Activated CD8-positive, alpha-beta memory T cell treated with anti-CD3 and anti-CD28 coated beads, Interleukin-2, amount 50 U/mL, for 1 hour (primary cell): ENCODE data around the gene ANKRD45.
A peak's percentile ranks its signal among the peaks of the same experiment; 100 is the strongest.
"Not testable (repeated sequence)": the region's sequence is repeated elsewhere in the genome, so short reads cannot be mapped to it uniquely, and the experiment has no call there.

Experiments used
- DNase-seq: peaks from one replicate; pipeline ENCODE4 v3.0.0-alpha.2; 2020; ENCODE audit errors: extremely low read depth

ANKRD45 gene, protein sequence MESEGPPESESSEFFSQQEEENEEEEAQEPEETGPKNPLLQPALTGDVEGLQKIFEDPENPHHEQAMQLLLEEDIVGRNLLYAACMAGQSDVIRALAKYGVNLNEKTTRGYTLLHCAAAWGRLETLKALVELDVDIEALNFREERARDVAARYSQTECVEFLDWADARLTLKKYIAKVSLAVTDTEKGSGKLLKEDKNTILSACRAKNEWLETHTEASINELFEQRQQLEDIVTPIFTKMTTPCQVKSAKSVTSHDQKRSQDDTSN

DNA sequence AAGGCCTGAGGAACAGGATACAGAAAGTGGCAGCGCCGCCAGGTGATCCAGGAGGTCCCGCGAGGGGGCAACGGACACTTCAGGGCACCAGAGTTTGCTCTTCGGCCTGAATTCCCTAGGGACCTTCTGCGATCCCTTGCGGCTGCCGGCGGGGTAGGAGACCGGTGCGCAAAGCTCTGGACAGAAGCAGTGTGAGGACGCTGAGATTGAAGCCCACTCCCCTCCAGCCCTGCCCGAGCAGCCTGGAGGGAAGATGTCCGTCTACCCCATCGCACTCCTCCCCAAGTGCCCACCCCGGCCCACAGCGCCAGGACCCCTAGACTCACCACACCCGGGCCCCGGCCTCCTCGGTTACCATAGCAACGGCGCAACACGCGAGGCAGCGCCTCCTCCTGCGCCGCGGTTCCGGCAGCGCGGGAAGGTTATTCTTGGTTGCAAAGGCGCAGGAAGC, at the start of gene ANKRD45:
ANKRD45 (minus strand) TSS at position 361 of the 451 bp plus-strand sequence. CDS start 10,433 bp downstream, outside the sequence.
- no peak for DNase-seq

DNA sequence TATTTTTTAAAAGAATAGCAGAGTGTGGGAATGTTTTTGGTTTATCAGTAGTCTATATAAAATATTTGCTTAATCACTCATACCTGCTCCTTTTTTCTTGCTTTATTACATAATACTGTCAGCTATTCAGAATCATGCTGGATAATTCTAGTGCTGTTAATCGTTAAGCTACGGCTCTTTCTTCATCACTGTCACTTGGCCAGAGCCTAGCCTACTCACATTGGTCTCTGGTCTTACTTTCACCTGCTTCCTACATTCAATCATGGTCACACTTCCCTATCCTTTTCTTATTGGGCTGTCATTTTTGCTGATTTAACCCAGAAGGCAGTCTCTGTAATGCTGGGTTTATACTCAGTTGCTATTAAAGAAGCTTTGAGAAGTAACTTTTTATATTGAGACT, 47.6 kb upstream of the ANKRD45 start:
- no peak for DNase-seq

DNA sequence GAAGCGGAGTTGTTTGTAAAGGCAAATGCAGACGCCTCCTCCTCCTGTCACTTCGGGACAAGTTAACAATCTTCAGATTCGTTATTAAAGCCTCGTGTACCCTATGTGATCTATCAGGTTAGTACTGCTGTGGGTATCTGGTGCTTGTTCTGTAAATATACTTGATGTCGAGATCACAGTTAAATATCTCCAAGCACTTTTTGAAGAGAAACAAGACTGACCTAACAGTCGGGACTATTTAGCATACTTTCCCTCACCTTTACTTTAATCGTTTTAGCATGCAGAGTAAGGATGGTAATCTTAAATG, 45.8 kb upstream of the ANKRD45 start:
- no peak for DNase-seq

DNA sequence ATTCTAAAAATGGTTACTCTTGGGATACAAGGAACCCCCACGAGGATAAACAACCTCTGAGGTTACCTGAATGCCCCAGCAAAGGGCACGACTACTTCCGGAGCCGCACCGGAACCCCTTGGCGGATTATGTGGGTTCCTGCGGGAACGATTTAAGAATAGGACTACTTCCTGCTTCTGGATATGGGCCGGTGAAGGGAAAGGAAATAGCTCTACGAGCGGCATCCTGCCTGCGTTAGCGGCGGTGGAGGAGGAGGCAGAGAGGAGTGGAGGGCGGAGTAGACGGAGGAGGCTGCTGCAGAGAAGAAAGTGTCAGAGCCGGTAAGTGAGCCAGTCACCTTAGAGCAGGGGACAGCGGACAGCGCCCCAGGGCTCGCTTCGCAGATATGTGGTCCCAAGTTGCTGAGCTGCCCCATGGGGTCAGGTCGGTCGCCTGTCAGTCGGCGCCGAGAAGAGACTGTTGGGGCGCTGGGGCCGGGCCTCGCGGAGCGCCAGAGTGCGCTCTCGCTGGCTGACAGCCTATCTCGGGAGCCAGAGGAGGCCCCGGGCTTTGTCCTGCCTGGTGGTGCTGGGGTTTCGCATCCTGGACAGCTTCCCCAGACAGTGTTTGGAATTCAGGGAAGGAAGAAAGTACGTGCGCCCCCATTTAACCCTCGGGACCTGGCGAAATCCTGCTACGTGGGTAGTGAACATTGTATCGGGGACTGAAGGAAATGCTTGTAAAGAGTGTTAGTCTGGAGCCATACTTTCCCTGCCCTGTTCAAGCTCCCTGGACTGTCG, 45.3 kb upstream of the ANKRD45 start, which contains the start of gene KLHL20:
KLHL20 (plus strand) TSS at position 223 of the 779 bp plus-strand sequence. CDS start 1,063 bp downstream, outside the sequence.
- peak; percentile 71 for DNase-seq

DNA sequence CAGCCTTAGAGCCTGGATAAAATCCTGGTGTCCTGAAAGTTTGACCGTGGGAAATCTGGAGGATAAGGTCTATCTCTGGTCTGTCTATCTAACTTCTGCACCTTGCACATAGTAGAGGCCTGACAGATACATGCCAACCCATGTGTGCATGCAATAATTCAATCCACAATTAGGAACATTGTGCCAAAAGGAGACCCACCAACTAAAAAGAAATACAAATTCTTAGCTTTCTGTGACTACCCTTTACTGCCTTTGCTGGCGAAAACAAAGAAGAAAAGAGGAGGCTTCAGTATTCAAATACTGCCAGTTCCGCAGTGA, 44.7 kb upstream of the ANKRD45 start:
- no peak for DNase-seq

DNA sequence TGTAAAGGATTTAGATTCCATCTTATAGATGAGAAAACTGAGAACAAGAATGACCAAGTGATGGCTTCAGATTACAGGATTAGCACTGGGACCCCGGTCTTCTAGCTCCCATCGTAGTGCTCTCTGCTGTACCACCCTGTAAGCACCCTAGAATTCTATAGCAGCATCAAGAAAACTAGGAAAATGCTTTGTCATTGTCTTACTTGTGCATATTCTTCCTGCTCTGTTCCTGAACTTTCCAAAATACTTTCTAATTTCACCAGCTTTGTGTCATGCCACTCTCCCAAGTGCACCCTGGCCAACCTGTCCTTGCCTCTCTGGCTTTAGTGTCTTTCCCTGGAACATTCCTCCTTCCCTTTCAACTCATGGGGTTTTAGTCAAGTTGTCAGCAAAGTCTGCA, 39.1 kb upstream of the ANKRD45 start:
- DNase-seq: no peak

DNA sequence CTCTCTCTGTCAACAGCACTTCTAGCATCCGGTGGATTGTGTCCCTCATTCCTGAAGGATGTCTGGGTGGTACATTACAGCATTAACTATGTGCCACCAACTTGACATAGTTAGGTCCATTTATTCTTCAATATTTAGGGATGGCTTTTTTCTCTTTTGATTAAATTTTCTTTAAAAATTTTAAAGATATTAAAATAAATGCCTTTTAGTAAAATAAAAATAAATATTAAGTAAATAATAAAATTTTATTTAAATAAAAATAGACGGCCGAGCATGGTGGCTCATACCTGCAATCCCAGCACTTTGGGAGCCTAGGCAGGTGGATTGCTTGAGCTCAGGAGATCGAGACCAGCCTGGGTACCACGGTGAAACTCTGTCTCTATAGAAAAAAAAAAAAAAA, 35.5 kb upstream of the ANKRD45 start:
- DNase-seq: no peak

DNA sequence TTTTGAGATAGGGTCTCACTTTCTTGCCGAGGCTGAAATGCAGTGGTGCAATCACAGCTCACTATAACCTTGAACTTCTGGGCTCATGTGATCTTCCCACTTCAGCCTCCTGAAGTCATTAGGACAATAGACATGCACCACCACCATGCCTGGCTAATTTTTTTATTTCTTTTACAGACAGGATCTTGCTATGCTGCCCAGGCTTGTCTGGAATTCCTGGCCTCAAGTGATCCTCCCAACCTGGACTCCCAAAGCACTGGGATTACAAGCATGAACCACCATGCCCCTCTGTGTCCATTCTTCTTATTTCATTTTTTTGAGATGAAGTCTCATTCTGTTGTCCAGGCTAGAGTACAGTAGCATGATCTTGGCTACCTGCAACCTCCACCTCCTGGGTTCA, 33.1 kb upstream of the ANKRD45 start:
- DNase-seq: no peak

DNA sequence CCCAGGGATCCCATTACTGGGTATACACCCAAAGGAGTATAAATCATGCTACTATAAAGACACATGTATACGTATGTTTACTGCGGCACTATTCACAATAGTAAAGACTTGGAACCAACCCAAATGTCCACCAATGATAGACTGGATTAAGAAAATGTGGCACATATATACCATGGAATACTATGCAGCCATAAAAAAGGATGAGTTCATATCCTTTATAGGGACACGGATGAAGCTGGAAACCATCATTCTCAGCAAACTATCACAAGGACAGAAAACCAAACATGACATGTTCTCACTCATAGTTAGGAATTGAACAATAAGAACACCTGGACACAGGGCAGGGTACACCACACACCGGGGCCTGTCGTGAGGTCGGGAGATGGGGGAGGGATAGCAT, 31.6 kb upstream of the ANKRD45 start:
- not testable (repeated sequence) for DNase-seq

DNA sequence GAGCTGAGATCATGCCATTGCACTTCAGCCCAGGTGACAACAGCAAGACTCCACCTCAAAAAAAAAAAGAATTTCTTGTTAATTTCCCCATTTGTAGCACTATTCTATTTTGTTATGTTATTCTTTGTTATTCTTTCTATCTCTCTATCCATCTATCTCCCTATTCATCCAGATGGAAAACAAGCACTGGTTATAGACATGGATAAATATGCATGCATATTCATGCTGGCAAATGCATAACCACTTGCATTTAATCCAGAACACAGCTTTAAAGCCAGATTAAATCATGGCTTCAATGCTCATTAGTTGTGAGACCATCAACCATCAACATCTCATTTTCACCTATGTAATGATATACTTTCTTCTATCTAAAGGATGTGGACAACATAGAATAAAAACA, 23.6 kb upstream of the ANKRD45 start:
- no peak for DNase-seq

DNA sequence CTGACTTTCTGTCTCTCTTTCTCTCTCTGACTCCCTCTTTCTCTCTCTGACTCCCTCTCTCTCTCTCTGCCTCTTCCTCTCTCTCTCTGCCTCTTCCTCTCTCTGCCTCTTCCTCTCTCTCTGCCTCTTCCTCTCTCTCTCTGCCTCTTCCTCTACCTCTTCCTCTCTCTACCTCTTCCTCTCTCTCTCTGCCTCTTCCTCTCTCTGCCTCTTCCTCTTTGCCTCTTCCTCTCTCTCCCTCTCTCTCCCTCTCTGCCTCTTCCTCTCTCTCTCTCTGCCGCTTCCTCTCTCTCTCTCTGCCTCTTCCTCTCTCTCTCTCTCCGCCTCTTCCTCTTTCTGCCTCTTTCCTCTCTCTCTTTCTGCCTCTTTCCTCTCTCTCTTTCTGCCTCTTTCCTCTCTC, 18.6 kb upstream of the ANKRD45 start:
- no peak for DNase-seq

DNA sequence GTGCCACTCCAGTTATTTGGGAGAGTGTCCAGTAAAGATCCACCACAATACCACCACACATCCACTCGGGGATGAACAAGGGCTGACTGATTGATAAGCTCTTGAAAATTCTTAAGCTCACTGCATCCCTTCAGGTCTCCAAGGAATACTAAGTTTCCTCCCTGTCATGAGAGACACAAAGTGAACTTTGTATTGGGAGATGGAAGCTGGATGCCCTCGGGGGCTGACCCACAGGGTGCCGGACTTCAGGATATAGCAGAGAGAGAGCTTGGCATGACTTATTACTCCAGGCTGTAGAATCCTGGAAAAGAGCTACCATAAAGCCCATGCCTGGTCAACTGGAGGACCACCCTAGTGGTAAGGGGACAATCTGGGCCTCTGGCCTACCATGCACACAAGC, 15.5 kb upstream of the ANKRD45 start:
- not testable (repeated sequence) for DNase-seq

DNA sequence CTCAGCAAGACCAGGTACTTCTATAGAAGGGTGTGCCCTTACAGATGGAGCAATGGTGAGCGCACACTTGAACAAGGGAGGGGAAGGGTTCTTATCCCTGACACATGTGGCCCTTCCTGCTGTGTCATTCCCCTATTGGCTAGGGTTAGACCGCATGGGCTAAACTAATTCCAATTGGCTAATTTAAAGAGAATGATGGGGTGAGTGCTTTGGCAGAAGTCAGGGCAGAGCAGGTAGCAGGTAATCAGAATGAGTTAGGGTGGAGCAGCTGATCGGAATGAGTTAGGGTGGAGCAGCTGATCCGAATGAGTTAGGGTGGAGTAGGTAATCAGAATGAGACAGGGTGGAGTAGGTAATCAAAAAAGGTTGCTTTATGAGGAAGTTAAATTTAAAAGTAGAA, 14.2 kb upstream of the ANKRD45 start:
- not testable (repeated sequence) for DNase-seq

DNA sequence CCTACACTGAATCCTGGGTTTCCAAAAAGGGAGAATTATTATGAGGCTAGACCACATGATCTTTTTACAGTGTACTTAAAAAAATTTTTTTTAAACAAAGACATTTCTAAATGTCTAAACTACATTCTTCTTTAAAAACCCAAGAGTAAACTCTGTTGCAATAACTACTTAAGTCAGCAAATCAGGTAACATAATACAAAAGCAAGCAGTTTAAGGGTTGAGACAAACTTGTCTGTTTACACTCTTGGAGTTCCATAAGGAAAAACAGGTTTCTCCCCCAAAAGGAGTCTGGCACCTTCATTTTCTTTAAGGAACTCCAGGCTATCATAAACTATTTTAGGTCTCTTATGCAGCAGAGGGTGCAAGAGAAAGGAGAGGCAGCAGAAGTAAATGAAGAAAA, 12.5 kb upstream of the ANKRD45 start:
- DNase-seq: no peak

DNA sequence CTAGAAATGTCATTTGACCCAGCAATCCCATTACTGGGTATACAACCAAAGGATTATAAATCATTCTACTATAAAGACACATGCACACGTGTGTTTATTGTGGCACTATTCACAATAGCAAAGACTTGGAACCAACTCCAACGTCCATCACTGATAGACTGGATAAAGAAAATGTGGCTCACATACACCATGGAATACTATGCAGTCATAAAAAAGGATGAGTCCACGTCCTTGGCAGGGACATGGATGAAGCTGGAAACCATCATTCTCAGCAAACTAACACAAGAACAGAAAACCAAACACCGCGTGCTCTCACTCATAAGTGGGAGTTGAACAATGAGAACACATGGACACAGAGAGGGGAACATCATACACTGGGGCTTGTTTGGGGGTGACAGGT, 10.5 kb upstream of the ANKRD45 start:
- not testable (repeated sequence) for DNase-seq

DNA sequence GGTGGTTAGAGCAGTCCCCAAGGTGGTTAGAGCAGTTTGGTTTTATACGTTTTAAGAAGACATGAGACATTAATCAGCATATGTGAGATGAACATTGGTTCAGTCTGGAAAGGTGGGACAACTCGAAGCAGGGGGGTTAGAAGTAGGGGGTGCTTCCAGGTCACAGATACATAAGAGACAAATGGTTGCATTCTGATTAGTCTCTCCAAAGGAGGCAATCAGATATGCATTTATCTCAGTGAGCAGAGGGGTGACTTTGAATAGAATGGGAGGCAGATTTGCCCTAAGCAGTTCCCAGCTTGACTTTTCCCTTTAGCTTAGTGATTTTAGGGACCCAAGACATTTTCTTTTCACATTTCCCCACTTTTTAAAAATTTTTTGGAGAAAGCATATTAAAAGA, 4.8 kb upstream of the ANKRD45 start:
- not testable (repeated sequence) for DNase-seq

DNA sequence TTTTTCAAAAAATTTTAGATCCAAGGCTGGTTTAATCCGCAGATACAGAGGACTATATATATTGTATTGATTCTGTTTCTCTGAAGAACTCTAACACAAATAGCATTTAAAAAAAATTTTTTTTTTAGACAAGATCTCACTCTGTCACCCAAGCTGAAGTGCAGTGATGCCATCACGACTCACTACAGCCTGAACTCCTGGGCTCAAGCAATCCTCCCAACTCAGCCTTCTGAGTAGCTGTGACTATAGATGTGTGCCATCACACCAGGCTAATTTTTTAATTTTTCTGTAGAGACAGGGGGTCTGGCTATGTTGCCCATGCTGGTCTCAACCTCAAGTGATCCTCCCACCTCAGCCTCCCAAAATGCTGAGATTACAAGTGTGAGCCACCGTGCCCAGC, 3.0 kb downstream of the ANKRD45 start:
- DNase-seq: no peak

DNA sequence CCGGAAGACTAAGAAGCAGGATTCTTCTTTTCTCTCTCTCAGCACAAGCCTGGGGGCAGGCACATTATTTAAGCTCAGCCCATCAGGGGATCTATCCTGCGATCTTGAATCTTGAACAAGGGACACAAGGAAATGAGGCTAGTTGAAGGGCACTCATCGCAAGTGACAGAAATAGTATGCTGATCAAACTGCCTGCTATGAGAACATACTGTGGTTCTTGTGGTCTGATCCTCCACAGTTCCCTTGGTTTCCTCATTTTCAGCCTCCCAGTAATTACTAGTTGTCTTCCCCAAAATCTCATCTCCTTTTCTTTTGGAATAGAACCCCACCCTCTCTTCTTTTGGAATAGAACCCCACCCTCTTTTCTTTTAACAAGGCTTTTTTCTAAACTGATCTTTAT, 6.5 kb downstream of the ANKRD45 start:
- DNase-seq: no peak

DNA sequence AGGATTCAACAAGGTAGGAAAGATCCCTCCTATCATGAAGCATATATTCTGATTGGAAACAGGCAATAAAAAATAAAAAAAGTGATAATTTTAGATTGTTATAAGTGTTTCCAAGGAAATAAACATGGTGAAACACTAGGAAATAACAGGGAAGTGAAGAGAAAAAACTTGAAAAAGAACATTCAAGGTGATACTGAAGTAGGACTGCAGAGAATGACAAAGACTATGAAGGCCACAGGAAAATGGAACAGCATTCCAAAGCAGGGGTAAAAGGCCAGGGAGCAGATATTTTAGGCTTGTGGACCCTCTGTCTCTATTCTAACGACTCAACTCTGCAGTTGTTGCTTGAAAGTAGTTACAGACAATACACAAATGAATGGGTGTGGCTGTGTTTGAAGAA, 7.9 kb downstream of the ANKRD45 start:
- DNase-seq: no peak

DNA sequence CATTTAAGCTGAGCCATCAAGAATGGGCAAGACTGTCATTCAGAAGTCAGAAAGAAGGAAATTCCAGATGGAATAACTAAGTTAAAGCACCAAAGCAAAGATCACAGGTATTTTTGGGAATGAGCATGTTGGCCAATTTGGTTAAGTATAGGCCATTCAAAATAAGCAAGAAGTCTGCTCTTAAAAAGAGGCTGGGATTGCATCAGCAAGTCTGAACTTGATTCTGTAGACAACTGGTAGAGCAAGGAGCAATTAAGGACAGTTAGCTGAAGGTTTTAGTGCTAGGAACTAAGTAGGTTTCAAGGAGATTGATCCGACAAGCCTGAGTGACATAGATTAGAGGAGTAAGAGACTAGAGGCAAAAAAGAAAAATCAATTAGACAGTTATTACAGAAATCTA, 8.4 kb downstream of the ANKRD45 start:
- no peak for DNase-seq

DNA sequence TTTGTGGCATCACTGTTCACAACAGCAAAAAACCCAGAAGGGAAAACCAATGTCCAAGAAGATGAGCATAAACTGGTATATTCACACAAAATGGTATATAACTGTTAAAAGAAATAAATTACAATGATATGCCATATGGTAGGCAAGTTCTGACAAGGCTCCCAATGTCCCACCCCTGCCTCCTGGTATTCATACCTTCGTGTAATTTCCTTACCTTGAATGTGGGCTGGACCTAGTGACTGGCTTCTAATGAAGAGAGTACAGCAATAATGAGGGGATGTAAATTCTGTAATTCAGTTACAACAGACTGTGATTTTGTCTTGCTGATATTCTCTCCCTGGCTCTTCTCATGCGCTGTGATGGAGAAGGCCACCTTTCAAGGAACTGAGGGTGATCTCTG, 9.3 kb downstream of the ANKRD45 start:
- DNase-seq: no peak

DNA sequence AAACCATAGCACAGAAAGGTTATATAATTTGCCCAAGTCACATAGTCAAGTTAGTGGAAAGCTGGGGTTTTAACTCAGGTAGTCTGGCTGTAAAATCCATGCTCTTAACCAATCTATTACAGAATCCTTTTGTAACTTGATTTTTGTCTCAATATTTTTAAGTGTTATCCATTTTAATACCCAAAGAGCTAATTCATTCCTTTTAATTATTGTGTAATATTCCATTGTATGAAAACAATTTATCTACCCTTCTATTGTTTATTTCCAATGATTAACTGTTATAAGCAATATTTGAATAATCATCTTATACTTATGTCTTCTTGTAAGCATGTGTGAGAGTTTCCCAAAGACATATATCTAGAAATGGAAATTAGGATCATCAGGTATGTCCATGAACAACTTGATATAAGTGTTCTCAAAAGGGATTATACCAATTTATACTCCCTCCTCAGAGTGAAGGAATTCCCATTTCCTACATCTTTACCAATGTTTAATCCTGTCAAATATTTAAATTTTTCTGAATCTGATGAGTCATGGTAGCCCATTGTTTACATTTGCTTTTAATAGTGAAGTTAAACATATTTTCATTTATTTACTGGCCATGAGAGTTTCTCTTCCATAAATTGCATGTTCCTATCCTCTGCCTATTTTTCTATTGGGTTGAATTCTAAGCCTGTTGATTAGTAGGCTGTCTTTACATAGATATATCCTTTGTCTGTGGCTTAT, 20.6 kb downstream of the ANKRD45 start:
- DNase-seq: no peak

DNA sequence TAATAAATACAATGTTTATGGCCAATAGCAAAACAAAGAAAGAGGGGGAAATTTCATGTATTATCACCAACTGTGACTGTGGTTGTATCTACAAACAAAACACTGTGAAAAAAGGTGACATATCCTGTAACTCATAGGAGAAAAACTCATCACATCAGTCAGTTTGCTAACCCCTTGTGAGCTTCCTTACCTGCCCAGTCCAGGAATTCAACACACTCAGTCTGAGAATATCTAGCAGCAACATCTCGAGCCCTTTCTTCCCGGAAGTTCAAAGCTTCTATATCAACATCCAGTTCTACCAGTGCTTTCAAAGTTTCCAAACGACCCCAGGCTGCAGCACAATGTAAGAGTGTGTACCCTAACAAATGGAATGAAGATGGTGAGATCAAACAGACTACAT, 23.0 kb downstream of the ANKRD45 start:
- no peak for DNase-seq
